ENCODE measurements around the gene ZNF423.

ZNF423 gene

DNA sequence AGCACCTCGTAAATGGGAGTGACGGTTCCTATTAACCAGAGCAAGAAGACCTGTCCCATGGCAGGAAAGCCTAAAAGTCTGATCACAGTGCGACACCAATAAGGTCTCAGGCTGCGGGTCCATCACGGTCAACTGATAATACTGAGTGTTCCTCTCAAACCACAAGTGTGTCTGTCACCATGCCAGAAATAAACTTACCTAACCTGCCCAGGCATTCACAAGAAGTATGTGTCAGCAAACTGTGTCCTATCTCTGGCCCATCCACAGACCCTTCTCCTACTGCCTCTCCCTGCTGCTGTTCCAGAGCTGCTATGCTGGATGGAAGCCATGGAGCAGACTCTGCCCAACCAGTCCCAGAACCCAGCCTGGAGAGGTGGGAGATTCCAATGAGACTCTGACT is 73.5 kb downstream of the ZNF423 start:
- no peak for DNase-seq (ENCODE audit: low spot score)

DNA sequence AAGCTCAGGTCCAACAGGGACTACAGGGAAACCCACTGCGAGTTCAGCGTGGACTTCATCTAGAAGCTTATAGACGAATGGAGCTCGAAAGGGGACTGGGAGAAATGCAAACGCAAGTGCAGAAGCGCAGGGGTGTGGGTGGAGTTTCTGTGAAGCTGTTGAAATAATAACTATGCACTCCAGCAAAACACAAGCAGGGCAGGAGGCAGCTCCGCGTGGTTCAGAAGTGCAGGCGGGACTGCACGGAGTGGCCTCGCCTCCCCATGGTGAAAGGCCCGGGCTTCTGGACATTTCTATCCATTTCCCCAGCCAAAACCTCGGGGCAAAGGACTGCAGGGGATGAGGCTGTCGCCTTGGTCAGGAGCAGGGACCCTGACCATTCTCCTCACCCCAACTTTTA is 74.5 kb downstream of the ZNF423 start:
- DNase-seq (ENCODE audit: low spot score): no peak

DNA sequence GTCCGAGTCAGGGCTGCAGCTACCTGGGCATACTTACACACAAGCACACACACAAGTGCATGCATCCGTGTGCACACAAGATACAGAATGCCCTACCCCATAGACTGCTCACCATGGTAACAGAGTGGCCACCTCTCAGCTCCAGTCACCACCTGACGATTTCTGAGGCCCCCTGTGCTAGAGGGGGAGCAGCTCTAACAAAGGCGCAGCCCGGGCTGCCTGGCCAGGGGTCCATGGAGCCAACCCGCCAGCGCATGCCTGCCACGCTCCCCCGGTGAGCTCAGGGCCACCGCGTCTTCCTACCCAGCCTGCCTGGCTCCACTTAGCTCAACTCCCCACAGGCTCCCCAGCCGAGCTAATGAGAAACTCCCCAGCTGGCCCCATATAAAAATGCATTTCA is 75.5 kb downstream of the ZNF423 start:
- no peak for DNase-seq (ENCODE audit: low spot score)

DNA sequence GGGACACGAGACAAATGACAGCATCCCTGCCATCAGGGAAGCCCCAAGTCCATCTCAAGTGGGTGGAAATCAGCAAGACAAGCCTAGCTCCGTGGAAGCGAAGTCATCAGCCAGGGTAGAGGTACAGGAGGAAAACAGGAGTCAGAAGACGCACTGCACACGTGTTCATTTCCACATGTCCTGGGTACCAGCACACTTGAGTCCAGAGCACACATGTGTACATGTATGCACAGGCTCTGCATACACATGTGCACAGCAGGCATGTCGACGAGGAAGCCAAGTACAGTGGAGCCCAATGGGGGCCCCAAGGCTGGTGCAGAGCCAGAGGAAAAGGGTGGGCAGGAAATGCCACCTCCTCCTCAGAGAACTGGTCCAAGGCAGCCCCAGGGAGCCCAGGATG is 75.9 kb downstream of the ZNF423 start:
- DNase-seq (ENCODE audit: low spot score): no peak

DNA sequence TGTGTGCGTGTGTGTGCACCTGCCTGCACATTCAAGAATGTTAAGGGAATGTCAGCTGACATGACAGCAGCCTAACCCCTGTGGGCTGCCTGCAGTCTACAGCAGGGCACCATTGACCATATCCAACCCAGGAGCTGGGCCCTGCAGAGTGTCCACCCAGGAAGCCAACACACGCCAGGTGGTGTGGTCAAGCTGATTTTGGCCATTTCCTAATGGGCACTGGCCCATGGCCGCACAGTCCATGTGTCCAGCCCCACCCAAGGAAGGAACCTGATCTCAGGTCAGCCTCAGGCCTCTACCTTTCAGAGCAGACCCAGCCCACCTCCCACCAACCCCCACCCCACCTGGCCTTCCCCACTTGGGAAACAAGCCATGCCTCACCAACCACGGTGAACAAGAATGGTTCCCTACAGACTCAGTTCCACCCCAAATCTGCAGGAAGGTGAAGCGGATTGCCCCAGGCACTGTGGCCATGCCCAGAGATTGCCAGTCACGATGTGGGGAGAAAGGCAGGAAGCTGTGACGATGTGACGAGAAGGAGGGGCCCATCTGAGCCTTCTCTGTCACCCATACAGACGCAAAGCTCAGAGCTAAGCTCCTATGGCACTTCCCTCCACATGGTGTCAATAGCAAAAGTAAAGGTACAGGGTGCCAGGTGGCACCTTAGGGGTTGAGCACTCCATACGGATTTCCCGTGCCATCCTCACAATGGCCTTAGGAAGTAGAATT is 77.5 kb downstream of the ZNF423 start:
- DNase-seq (ENCODE audit: low spot score): no peak

DNA sequence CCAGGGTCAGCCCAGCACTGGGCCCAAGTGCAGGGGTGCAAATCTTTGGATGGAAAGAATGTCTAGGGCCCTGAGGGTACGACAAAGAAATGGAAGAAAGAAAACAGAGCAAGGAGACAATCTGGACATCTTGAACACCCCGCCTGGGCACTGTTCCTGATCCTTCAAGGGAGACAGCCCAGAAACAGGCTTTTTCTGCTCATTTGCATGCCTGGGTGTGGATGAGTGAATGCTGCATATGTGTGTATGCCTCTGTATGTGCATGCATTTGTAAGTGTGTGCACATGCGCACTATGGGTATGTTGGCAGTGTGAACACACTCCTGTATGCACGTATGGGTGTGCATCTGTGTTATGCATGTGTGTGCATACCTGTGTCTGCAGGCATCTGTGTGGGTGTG is 79.2 kb downstream of the ZNF423 start:
- DNase-seq (ENCODE audit: low spot score): no peak

DNA sequence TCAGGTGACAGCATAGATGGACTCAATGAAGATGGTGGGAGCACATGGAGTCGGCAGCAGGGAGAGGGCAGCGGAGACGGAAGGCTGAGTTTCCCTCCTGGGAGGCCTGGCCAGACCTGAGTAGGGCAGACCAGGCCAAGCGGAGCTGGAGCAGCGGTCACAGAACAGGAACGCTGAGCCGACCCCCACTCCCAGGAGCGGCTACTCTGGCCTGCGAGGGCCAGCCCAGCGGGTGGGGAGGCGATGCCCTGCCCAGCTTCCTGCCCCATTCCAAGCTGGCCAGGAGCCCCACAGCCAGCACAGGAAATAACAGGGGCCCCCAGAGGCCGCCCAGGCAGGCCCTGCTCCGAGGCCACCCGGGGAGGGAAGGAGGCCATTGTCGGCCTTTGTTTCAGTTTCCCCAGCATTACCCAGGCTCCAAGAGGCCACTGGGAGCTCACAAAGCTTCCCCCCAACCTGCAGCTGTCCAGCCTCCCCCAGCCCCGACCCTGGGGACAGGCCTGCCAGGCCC is 79.8 kb downstream of the ZNF423 start:
- DNase-seq (ENCODE audit: low spot score): no peak

DNA sequence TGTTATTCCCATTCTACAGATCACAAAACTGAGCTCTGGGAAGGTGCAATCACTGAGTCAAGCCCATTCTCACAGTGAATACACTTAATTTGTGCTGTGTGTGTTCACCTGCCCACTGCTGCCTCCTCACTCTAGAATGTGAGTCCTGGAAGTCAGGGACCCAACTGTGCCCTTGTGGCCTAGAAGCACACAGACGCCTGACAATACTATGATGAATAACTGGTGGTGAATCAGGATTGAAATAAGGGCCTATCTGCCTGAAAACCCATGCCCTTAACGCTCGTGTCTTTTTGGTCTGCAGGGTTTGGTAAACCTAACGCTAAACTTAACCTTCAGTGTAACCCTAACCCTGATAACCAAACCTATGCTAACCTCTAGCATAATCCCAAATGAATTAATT is 80.3 kb downstream of the ZNF423 start:
- DNase-seq (ENCODE audit: low spot score): no peak

DNA sequence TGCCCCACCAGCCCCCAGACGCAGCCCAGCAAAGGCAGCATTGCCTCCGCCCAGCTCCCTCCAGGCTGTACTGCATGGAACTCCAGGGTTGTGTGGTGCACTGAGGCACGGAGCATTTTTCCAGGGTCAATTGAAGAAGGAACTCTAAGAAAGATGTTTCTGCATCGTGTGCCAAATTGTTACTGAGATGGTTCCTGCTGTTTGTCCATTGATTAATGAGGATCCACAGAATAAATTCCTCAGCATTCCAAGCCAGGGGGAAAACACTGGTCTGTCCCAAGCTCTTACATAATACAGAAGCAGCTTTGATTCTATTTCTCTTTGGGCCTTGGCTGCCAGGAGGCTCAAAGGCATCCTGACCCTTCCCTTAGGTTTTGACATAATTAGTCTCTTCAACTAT is 80.9 kb downstream of the ZNF423 start:
- DNase-seq (ENCODE audit: low spot score): no peak

DNA sequence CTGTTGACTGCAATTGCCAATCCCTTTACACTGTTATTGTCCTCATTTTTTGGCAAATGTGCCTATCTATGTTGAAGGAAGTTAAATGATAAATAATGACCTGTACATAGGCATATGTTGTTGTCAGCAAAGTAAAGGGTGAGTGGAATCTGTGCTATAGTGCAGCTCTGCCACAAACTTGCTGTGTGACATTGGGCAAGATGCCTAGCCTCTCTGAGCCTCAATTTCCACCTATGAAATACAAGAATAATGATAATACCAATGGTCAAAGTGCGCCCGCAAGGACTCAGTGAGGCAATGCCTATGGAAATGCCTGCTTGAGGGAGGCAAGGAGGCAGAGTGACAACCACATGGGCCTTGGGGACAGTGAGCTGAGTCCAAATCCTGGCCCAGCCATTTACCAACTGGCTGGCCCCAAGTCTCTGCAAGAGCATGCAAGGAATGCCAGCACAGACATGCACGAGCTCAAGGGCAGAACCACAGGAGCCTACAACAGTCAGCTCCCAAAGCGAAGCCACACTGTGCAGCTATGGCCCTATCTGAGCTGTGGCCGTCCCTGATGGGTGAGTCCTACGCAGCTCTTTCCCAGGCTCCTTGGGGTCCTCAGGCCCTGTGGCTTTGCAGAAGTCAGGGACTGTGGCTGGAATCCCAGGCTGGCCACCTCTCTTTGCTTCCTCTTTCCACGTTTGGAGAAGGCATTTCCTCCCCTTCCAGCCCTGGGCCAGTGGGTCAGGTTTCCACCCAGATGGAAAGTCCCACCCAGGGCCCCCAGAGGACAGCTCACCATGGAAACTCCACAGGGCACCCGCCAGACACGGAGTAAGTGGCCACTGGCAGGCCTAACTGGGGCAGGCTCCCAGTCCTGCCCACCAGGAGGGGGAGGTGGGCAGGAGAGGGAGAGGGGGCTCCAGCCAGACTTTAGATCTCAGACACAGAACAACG is 82.1 kb downstream of the ZNF423 start:
- DNase-seq (ENCODE audit: low spot score): no peak

DNA sequence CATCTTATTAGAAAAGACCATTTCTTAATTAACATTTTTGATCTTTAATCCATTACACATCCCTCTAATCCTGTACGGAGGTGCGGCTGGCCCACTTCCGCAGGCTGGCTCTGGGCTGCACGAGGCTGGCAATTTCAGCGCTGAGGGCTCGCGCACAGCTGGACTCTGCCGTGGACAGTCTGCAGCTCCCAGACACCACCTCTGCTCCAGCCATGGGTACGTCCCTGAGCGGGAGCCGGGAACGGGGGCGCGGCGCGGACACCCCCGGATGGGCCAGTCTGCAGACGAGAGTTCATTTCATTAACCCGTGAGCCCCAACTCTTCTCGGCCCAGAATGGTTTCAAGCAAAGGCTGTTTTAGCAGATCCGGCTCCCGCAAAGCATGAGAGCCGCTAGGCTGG is 87.9 kb downstream of the ZNF423 start:
- DNase-seq (ENCODE audit: low spot score): no peak

DNA sequence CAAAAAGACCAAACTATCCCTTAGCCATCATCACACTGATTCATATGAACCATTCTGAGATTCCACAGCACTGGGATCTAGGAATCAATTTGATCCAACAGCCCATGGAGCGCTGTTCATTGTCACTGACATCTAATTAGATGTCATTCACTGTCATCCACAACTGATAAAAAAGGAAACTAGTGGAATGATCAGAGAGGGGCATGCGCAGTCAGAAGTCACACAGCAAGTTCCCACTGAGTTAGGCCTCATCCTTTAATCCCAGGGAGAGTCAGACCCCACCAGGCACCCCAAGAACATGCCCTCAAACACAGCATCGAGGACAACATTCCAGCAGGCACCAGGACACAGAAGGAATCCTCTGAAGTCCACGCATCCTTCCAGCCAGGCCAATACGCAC is 88.5 kb downstream of the ZNF423 start:
- DNase-seq (ENCODE audit: low spot score): no peak

DNA sequence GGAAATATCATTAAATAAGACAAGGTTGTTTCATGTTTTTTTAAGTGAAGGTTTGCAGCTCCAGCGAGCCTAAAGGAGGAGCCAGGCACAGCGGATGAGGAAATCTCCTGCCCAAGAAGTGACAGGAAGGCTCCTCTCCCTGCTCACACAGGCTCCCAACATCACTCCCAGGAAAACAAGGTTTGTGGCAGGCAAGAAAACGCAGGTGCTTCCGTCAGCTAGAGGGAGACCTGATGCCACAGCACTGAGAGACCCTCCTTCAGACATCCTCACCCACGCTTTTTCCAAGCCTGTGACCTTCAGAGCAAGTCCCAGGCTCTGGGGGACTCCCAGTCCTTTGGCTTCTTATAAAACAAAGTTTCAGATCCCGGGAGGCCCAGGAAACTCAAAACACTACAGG is 89.7 kb downstream of the ZNF423 start:
- no peak for DNase-seq (ENCODE audit: low spot score)

DNA sequence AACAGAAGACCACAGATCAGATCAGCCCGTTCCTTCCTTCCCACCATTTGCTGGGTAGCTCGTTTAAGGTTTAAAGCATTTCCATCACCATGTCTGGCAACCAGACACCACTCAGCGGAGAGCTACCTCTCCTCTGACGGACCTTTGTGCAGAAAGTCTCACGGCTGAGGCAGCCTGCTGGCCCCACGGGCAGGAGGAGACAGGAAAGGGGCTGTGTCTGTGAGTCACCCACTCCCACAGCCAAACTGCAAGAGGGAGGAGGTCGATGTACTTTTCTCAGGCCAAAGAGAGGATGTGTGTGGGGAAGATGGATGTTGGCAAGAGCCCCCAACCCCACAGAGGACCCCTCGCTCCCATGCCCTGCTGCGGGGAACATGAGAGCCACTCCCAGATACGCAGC is 92.1 kb downstream of the ZNF423 start:
- no peak for DNase-seq (ENCODE audit: low spot score)

DNA sequence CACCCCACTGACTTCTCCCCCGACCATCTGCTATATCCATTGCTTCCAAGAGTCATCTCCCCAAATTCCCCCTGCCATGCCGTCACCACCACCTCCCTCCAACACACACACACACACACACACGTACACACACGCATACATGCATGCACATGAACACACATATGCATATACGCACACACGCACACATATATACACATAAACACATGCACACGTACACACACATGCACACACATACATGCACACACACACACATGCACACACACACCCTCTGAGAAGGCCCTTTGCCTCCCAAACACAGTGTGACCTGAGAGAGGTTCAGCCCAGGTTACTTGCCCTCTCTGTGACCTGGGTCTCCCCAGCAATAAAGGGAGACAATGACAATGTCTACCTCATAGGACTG is 95.1 kb downstream of the ZNF423 start:
- DNase-seq (ENCODE audit: low spot score): no peak

DNA sequence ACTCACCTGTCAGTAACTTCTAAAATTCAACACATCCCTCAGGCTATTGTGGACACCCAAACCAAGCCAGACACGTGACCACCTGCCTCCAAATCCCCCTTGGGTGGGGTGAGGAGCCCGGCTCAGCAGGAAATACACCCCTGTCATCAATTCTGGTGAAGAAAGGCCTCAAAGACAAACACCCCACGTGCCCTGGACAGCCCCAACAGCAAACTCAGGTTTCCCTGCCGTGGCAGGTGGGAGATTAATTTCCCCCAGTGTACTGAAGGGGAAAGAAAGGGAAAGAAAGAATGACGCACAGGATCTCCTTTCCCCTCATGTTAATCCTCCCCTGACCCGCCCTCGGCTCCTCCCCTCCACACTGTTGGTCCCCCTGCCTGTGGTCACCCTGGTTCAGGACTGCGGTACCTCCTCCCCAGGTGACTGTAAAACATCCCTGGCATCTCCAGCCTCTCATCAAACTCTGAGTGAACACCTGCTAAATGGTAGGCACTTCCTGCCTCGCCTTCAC is 98.3 kb downstream of the ZNF423 start:
- DNase-seq (ENCODE audit: low spot score): no peak

DNA sequence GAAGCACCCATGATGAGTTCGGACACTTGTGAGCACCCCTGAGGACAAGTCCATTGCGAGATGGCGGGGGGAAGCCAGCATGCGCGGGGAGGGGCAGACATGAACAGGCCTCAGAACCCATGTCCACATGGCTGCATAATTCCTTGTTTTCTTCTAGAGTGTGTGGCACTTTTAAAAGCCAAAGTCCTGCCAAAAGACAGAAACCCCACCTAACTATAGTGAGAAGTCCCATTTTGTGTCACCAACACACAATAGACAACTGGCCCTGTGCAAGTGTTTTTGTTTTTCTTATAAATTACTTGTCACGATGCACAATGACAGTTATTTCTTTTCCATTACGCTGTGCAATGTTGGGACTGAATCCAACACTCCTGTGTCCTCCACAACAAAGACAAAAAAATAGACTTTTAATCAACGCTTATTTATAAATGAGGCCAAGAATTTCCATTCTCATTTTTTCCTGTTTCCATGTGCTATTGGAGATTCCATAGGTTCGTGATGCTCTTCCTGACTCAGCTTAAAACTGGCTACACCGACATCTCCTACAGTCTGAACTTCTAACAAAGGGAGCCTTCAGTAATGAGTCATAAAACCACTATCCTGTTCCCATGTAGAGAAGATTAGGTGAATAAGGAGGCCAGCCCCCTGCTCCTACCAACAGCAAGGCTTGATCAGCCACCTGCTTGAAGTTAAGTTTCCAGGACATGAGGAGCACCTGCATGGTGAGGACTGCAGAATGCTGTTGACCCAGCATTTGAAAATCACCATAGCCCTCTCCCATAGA is 98.9 kb downstream of the ZNF423 start:
- no peak for DNase-seq (ENCODE audit: low spot score)

DNA sequence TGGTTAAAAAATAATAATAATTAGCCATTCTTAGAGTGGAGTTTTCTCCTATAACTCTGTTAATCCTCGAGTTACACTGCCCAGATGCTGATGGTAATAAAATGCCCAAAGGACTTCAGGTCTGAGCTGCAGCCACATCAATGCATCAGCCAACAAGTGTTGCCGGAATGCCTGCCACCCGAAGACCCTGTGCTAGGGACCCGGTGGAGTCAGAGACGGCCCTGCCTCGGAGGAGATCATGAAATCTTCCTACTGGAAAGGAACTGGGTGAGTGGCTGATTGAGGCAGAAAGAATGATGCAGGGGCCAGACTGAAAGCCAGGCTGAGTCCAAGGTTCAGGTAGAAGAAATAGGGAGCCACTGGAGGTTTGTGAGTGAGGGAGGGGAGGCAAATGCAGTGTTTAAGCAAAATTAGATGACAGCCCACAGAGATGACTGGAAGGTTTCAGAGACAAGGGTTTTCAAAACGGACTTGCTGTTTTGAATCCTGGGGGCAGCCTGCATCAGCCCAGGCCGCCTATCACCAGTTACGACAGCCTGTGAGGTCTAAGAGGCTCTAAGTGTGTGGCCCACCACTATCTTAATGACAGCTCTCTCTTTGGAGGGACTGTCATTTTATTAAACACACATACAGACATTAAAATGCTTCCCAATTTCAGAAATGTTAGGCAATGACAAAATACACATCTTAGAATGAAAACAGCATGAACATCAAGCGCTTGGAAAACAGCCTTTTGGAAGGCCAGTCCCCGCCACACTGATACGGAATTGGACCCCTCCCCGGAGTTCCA is 100.0 kb downstream of the ZNF423 start:
- DNase-seq (ENCODE audit: low spot score): no peak

DNA sequence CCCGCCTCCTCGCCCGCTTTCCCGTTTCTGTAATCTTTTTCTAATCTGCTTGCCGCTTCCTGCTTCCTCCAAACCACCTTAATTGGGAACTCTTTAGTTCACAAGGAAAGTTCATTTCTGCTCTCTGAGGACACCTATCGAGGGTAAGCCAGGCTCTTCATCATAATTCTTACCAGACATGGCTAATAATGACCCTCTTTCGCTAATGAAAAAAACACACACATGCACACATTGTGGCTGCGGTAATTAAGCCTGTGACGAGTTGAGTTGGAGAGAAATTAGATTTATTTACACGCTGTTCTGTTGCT is 100.6 kb downstream of the ZNF423 start:
- DNase-seq (ENCODE audit: low spot score): no peak

DNA sequence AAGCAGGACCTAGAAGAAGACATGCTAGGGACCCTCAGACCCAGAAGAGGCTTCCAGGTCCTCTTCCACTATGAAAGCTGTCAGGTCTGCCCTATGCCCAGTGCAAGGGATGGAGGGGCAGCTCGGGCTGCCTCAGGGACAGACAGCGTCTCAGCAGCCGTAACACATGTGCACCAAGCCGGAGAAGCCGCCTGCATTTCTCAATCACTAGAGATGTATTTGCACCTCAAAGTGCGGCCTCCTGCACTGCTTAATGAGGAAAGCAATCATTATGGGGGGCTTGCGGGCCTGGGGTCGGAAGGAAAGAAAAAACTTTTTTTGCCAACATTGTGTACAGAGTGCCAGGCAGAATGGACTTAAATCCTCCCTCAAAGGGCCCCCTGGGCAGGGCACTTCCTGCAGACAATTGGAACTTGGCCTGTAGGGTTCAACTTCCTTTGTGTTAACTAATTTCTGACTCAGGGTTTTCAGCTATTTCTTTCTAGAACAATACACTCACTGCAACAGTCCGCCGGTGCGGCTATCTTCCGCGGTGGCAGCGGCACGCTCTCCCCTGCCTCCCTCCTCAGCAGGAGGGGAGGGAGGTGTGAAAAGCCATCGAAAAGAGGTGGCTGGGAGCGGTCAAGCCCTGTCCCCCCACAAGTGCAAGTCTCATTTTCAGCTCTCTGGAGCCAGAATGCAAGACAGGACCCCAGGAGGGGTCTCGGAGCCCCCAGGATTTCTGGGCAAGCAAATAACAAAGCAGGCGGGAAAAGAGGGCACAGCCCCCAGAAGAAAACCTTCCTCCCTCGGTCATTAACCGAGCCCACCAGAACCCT is 101.2 kb downstream of the ZNF423 start:
- DNase-seq (ENCODE audit: low spot score): no peak

Measured in hematopoietic multipotent progenitor cell treated with erythropoietin and hydrocortisone succinate and interleukin-3 and kit ligand, for 17 days (in vitro differentiated cells).